Left lung (tissue), 10 donors: Measurements from ENCODE around the gene IL13RA2. TPM values are rescaled to one million over a fixed set of nuclear protein-coding genes. Genes with fewer than 3 reads are reported as not detected.

ENCODE experiments used
- ATAC-seq: fragments of 200-7000 bp; cut with Tn5 transposase; one replicate; pipeline ENCODE4 v1.9.1; 2020; ENCODE audit warnings: moderate library complexity
- DNase-seq, 4 donors: peaks; one replicate each; pipeline ENCODE4 v3.0.0-alpha.2; 2013 to 2020
- H3K27ac ChIP-seq, 2 donors: fragments of 200-600 bp; sonication (generic) in 1 of 2; one replicate each; pipeline versions ENCODE4 v1.5.0 to v1.8.0; 2020 to 2021
- H3K27me3 ChIP-seq, 2 donors: fragments of 200-600 bp; sonication (generic) in 1 of 2; one replicate each; pipeline versions ENCODE4 v1.5.0 to v1.8.0; 2020 to 2021
- H3K36me3 ChIP-seq, 2 donors: fragments of 200-600 bp; sonication (generic) in 1 of 2; one replicate each; pipeline versions ENCODE4 v1.5.0 to v1.8.0; 2020 to 2021
- H3K4me1 ChIP-seq, 2 donors: fragments of 200-600 bp; one replicate each; pipeline ENCODE4 v1.8.0; 2021
- H3K4me3 ChIP-seq, 2 donors: fragments of 200-600 bp; sonication (generic) in 1 of 2; one replicate each; pipeline versions ENCODE4 v1.5.0 to v1.8.0; 2020 to 2021; ENCODE audit warnings: mild to moderate bottlenecking in 1 of 2
- H3K9me3 ChIP-seq, 2 donors: fragments of 200-600 bp; sonication (generic) in 1 of 2; one replicate each; pipeline versions ENCODE4 v1.5.0 to v1.8.0; 2020 to 2021
- CTCF ChIP-seq, 2 donors: fragments of 200-600 bp; sonication (generic) in 1 of 2; IDR thresholded peaks; one replicate each; pipeline versions ENCODE4 v1.5.0 to v1.8.0; 2021; ENCODE audit warnings: antibody characterized with exemption in 2 of 2
- intact Hi-C, 2 donors: fragments of 100-400 bp; cut with DNase I; formaldehyde crosslinking; loops; one replicate each; pipeline versions ENCODE4 v1.11.2 to v1.14.2; 2022
- polyA plus RNA-seq, 6 donors: library from polyadenylated mRNA; unstranded; fragments of 120-200 nt; gene quantifications; one replicate each; pipeline ENCODE4 v1.2.1, GENCODE V29; 2013; ENCODE audit not compliant: insufficient read length in 6 of 6
- total RNA-seq, 2 donors: library from RNA; stranded (reverse); fragmentation: NEBNext Ultra II Directional; extraction: Animal tissue kit (Norgen Biotek cat#: 25700); gene quantifications; one replicate each; pipeline ENCODE4 v1.2.1, GENCODE V29; 2021
- donor health status: DM: no; HTN: yes; CAD: no.
- donor health status: DM: no; HTN: no; CAD: no.

The IL13RA2 gene
- total and polyA plus RNA-seq, 8 donors = 0.24 to 4.0 (median 0.49) TPM

- Histone ChIP-seq H3K36me3 (no peaks in the 10 kb centered on the region), H3K27me3 (peaks cover 0 to 6% of the 10 kb centered on the region in 2 donors), H3K4me1 (no peaks in the 10 kb centered on the region), H3K9me3 (no peaks in the 10 kb centered on the region), H3K4me3 (no peak overlapping the region), H3K27ac (no peak overlapping the region)
- no peak for ATAC-seq
- DNase-seq = no peak
- TF ChIP-seq CTCF (IDR thresholded peaks at IDR 0.05) = no peak
- intact Hi-C loops = no loop called here
These were observed 6.4 kb upstream of the IL13RA2 start for GRCh38 chrX:115023811-115024210.

GRCh38 chrX:115023139-115023538 lies 5.7 kb upstream of the IL13RA2 start:
- peak; percentile 33 for ATAC-seq
- intact Hi-C loops = no loop called here
- Histone ChIP-seq H3K4me3 (no peak overlapping the region), H3K27me3 (peaks cover 0 to 6% of the 10 kb centered on the region in 2 donors), H3K9me3 (no peaks in the 10 kb centered on the region), H3K27ac (no peak overlapping the region), H3K4me1 (no peaks in the 10 kb centered on the region), H3K36me3 (no peaks in the 10 kb centered on the region)
- DNase-seq = no peak
- TF ChIP-seq CTCF (IDR thresholded peaks at IDR 0.05) = no peak

- no peaks in the 10 kb centered on the region for H3K36me3 ChIP-seq
- H3K4me3 ChIP-seq = no peak overlapping the region
- no peak overlapping the region for H3K27ac ChIP-seq
- no peaks in the 10 kb centered on the region for H3K4me1 ChIP-seq
- DNase-seq = no peak
- H3K27me3 ChIP-seq = peaks cover 0 to 6% of the 10 kb centered on the region in 2 donors
- H3K9me3 ChIP-seq = no peaks in the 10 kb centered on the region
- intact Hi-C loops = no loop called here
- no peak for TF ChIP-seq CTCF (IDR thresholded peaks at IDR 0.05)
- no peak for ATAC-seq
These were observed 3.7 kb upstream of the IL13RA2 start for GRCh38 chrX:115021121-115021520.

GRCh38 chrX:115018944-115019343 lies 1.5 kb upstream of the IL13RA2 start:
- no peaks in the 10 kb centered on the region for H3K4me1 ChIP-seq
- H3K36me3 ChIP-seq = no peaks in the 10 kb centered on the region
- intact Hi-C loops = no loop called here
- no peak overlapping the region for H3K27ac ChIP-seq
- no peak for TF ChIP-seq CTCF (IDR thresholded peaks at IDR 0.05)
- no peak for ATAC-seq
- no peaks in the 10 kb centered on the region for H3K9me3 ChIP-seq
- no peak for DNase-seq
- no peak overlapping the region for H3K4me3 ChIP-seq
- peaks cover 0 to 6% of the 10 kb centered on the region in 2 donors for H3K27me3 ChIP-seq

- intact Hi-C loops = no loop called here
- no peak overlapping the region for H3K4me3 ChIP-seq
- no peak for ATAC-seq
These were observed 728 bp upstream of the IL13RA2 start for GRCh38 chrX:115018040-115018647.

More at GRCh38 chrX:115018040-115018647, 728 bp upstream of the IL13RA2 start:
- H3K27ac ChIP-seq = no peak overlapping the region
- H3K27me3 ChIP-seq = peaks cover 0 to 7% of the 10 kb centered on the region in 2 donors
- peak in 1 of 2 donors; percentile 22 for TF ChIP-seq CTCF (IDR thresholded peaks at IDR 0.05)
- no peaks in the 10 kb centered on the region for H3K4me1 ChIP-seq
- H3K36me3 ChIP-seq = no peaks in the 10 kb centered on the region
- DNase-seq = no peak
- no peaks in the 10 kb centered on the region for H3K9me3 ChIP-seq
